Endothelial cell of umbilical vein (primary cell): Measurements from ENCODE around the gene TMEM158. TPM values are rescaled to one million over a fixed set of nuclear protein-coding genes. Genes with fewer than 3 reads are reported as not detected.

Experiments
- BruUV-seq: library from RNA; stranded (reverse); fragments of 400-500 nt; replicated peaks from 2 replicates; lab custom pipeline; 2021; lab: Mats Ljungman, UMichigan
- CTCF ChIA-PET: fragments of 300-600, 350-600 bp; sonication (Branson Sonifier 250); formaldehyde crosslinking; loops from one replicate; lab custom pipeline; 2021; ENCODE audit warnings: antibody characterized with exemption, inconsistent platforms; lab: Charles Lee
- POLR2A ChIA-PET: fragments of 300-600, 350-600 bp; sonication (Branson Sonifier 250); formaldehyde crosslinking; loops from one replicate; lab custom pipeline; 2021; ENCODE audit warnings: antibody characterized with exemption, inconsistent platforms; lab: Charles Lee
- DNase-seq: peaks from one replicate; pipeline ENCODE4 v3.0.0-alpha.2; 2011; ENCODE audit warnings: low read depth, low spot score
- FAIRE-seq: peaks from 2 replicates; lab custom pipeline; 2011; peaks lifted over from hg19 to GRCh38; lab: Jason Lieb, UNC
- H2AFZ ChIP-seq: 2 replicates; pipeline ENCODE4 v1.6.0; 2012; ENCODE audit warnings: low read depth, low read length, control low read depth, inconsistent platforms
- H3K27ac ChIP-seq: 2 replicates; pipeline ENCODE4 v1.5.1; 2011; ENCODE audit warnings: low read depth, mild to moderate bottlenecking, control low read depth, low read length, moderate library complexity; ENCODE audit not compliant: insufficient read depth
- H3K27me3 ChIP-seq, 2 experiments: 2 replicates each; pipeline versions ENCODE4 v1.6.0 to v1.6.1; 2011; ENCODE audit warnings: low read length in 2 of 2, mixed read lengths in 1 of 2; ENCODE audit not compliant: control insufficient read depth in 2 of 2, insufficient read depth in 2 of 2
- H3K36me3 ChIP-seq, 2 experiments: 2 replicates in 1 of 2; 3 replicates in 1 of 2; pipeline ENCODE4 v1.5.1; 2011; ENCODE audit warnings: low read length in 2 of 2, mild to moderate bottlenecking in 1 of 2, moderate library complexity in 1 of 2; ENCODE audit not compliant: control insufficient read depth in 2 of 2, insufficient read depth in 2 of 2; ENCODE audit errors: extremely low read depth in 1 of 2
- H3K4me1 ChIP-seq: 3 replicates; pipeline ENCODE4 v1.5.1; 2011; ENCODE audit warnings: mild to moderate bottlenecking, low read length; ENCODE audit not compliant: control insufficient read depth, insufficient read depth; ENCODE audit errors: extremely low read depth
- H3K4me2 ChIP-seq: 2 replicates; pipeline ENCODE4 v1.6.1; 2011; ENCODE audit warnings: low read length, control low read depth, mixed read lengths; ENCODE audit not compliant: insufficient read depth
- H3K4me3 ChIP-seq, 3 experiments: fragments of 200-600 bp in 1 of 3; sonication (generic), shearing (Covaris generic) in 1 of 3; replicated peaks in 1 of 3; 2 replicates each; pipeline ENCODE4 v1.5.1; 2011 to 2016; ENCODE audit warnings: control low read depth in 3 of 3, low read length in 3 of 3, mild to moderate bottlenecking in 2 of 3, inconsistent platforms in 1 of 3, low read depth in 1 of 3, moderate library complexity in 1 of 3; ENCODE audit not compliant: insufficient read depth in 1 of 3
- H3K79me2 ChIP-seq: 2 replicates; pipeline ENCODE4 v1.6.0; 2012; ENCODE audit warnings: low read length, inconsistent platforms; ENCODE audit not compliant: control insufficient read depth, insufficient read depth
- H3K9ac ChIP-seq: replicated peaks from 2 replicates; pipeline ENCODE3; 2011; ENCODE audit warnings: low read length, control low read depth; ENCODE audit not compliant: insufficient read depth; ENCODE audit errors: extremely low read depth
- H3K9me1 ChIP-seq: replicated peaks from 3 replicates; pipeline ENCODE4 v1.6.0; 2011; ENCODE audit warnings: mild to moderate bottlenecking, low read length; ENCODE audit not compliant: control insufficient read depth, insufficient read depth; ENCODE audit errors: extremely low read depth
- H3K9me3 ChIP-seq: replicated peaks from 2 replicates; pipeline ENCODE4 v1.5.1; 2012; ENCODE audit warnings: low read length, inconsistent platforms; ENCODE audit not compliant: control insufficient read depth, insufficient read depth
- H4K20me1 ChIP-seq: replicated peaks from 2 replicates; pipeline ENCODE3; 2011; ENCODE audit warnings: mild to moderate bottlenecking, low read length; ENCODE audit not compliant: control insufficient read depth, insufficient read depth; ENCODE audit errors: extremely low read depth
- CTCF ChIP-seq, 2 donors: IDR thresholded peaks; 1 replicate in 1 of 2; 2 replicates in 1 of 2; pipeline ENCODE4 v1.5.1; 2011; ENCODE audit warnings: low read length in 2 of 2, mild to moderate bottlenecking in 2 of 2, moderate library complexity in 2 of 2, control low read depth in 1 of 2, inconsistent platforms in 1 of 2, low read depth in 1 of 2; ENCODE audit not compliant: insufficient read depth in 1 of 2; ENCODE audit errors: extremely low read depth in 1 of 2
- EZH2 ChIP-seq: IDR thresholded peaks from 2 replicates; pipeline ENCODE4 v1.6.1; 2012; ENCODE audit warnings: borderline replicate concordance, low read depth, mild to moderate bottlenecking, moderate library complexity, low read length, inconsistent platforms; ENCODE audit not compliant: severe bottlenecking
- FOS ChIP-seq: IDR thresholded peaks from 2 replicates; pipeline ENCODE4 v1.6.1; 2011; ENCODE audit warnings: mild to moderate bottlenecking, low read length, moderate library complexity, borderline replicate concordance; ENCODE audit not compliant: insufficient read depth
- GATA2 ChIP-seq: IDR thresholded peaks from 2 replicates; pipeline ENCODE4 v1.7.0; 2011; ENCODE audit warnings: low read depth, mild to moderate bottlenecking, moderate library complexity, mixed read lengths, low read length; ENCODE audit not compliant: insufficient read length, insufficient read depth
- JUN ChIP-seq: IDR thresholded peaks from 2 replicates; pipeline ENCODE4 v1.6.1; 2011; ENCODE audit warnings: borderline replicate concordance, low read depth; ENCODE audit not compliant: insufficient read length, insufficient read depth
- MAX ChIP-seq: IDR thresholded peaks from 2 replicates; pipeline ENCODE4 v1.6.1; 2011; ENCODE audit not compliant: insufficient read depth, insufficient read length
- MYC ChIP-seq: IDR thresholded peaks from one replicate; pipeline ENCODE4 v1.6.1; 2011; ENCODE audit warnings: mild to moderate bottlenecking, low read depth, low read length
- POLR2A ChIP-seq: IDR thresholded peaks from 2 replicates; pipeline ENCODE4 v1.6.1; 2012; ENCODE audit warnings: low read depth, mild to moderate bottlenecking, control low read depth, low read length
- POLR2AphosphoS5 ChIP-seq: IDR thresholded peaks from 2 replicates; pipeline ENCODE4 v1.6.1; 2012; ENCODE audit warnings: low read depth, mild to moderate bottlenecking, control low read depth, low read length, moderate library complexity; ENCODE audit not compliant: insufficient read depth
- dilution Hi-C: fragments of 300-500 bp; cut with MboI; formaldehyde crosslinking; loops from one replicate; pipeline ENCODE4 v1.15.0; 2019; ENCODE audit warnings: low sequenced_read_pairs; ENCODE audit not compliant: extremely low pct_ligation_motif_present
- intact Hi-C: fragments of 100-400 bp; cut with micrococcal nuclease; formaldehyde crosslinking; loops from one replicate; pipeline ENCODE4 v1.10.0; 2022
- polyA plus RNA-seq, 4 experiments: library from polyadenylated mRNA; depleted of rRNA in 3 of 4; stranded (reverse) in 3 of 4; unstranded in 1 of 4; fragments of >200 nt; gene quantifications; 2 replicates each; pipeline versions ENCODE4 v1.2.1 to v1.2.3, GENCODE V29; 2011 to 2012; ENCODE audit warnings: missing spikeins in 1 of 4
- total RNA-seq: library from RNA; stranded (reverse); gene quantifications from 2 replicates; pipeline ENCODE4 v1.2.3, GENCODE V29; 2021

Gene TMEM158
- total and polyA plus RNA-seq, 2 donors (not counting 3 experiments of a cell fraction or from before 2014, with no cell fraction given): 0.15 to 0.42 TPM

GRCh38 chr3:45244356-45244755 is 18.3 kb upstream of the TMEM158 start:
- DNase-seq (no peak), FAIRE-seq (no peak)
- Histone ChIP-seq H3K9me1 (no peaks in the 10 kb centered on the region), H3K9ac (no peak overlapping the region), H3K9me3 (no peaks in the 10 kb centered on the region), H3K27me3 (peaks cover 2 to 6% of the 10 kb centered on the region in 2 experiments), H3K4me1 (no peaks in the 10 kb centered on the region), H3K36me3 (no peaks in the 10 kb centered on the region), H3K4me2 (no peak overlapping the region), H3K27ac (no peak overlapping the region), H2AFZ (no peak overlapping the region), H4K20me1 (no peaks in the 10 kb centered on the region), H3K79me2 (no peaks in the 10 kb centered on the region), H3K4me3 (no peak overlapping the region)
- TF ChIP-seq FOS: no peak
- TF ChIP-seq POLR2A: no peak
- no peak for TF ChIP-seq CTCF (IDR thresholded peaks at IDR 0.05; ENCODE audit: extremely low read depth in 1 of 2, insufficient read depth in 1 of 2, low read depth in 1 of 2, low read length in 2 of 2)
- TF ChIP-seq EZH2: no peak
- no peak for TF ChIP-seq GATA2
- no peak for TF ChIP-seq MYC
- TF ChIP-seq POLR2AphosphoS5: no peak
- no peak for TF ChIP-seq MAX
- no peak for TF ChIP-seq JUN
- BruUV-seq: no TSS peak
- intact Hi-C loops: no loop called here
- dilution Hi-C loops: no loop called here
- POLR2A ChIA-PET: no interaction called here
- CTCF ChIA-PET: no interaction called here
